Left hindlimb (tissue), 1 donor: ENCODE data around the gene CLDN7.

Source experiments
- DNase-seq: peaks from one replicate; pipeline ENCODE4 v3.0.0-alpha.2; 2018

CLDN7 gene

GRCh38 chr17:7218166-7218565 is 44.1 kb downstream of the CLDN7 start:
- DNase-seq: no peak

- peak; percentile 87 for DNase-seq
These were observed 44.9 kb downstream of the CLDN7 start for GRCh38 chr17:7217113-7217987.

DNA sequence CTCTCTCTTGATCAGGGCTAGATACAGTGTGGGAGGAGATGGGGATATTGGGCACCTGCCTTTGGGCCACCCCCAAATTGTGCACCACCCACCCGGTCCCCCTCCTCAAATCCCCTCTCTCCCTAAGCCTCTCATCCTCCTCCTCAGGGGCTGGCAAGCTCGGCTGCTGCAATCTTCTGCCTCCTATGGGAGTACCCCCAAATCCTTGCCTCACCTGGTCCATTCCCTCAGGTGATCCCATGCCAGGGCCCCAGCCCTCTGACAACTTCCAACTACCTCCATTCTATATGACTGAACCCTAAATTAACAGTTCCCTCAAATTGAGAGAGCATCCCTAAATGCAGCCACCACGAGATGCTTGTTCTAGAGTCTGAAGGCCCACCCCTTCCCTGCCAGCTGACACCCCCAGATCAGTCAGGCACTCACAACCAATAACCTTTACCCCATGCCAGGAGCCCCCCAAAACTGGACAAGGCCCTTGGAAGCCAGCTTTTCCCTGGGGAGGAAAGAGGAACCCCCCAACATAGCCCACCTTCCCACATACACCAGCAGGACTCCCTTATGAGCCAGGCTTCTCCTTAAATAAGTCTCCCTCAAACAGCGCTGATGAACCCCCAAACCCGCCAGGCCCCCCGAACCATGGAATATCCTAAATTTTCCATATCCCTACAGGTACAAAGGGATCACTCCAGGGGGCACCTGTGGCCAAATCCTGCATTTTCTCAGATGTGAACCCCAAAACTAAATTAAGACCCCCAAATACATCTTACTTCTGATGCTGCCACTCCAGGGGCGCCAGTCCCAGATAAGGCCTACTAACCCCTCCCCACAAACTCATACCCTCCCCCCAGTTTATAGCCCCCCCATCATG is 45.8 kb downstream of the CLDN7 start:
- no peak for DNase-seq

DNA sequence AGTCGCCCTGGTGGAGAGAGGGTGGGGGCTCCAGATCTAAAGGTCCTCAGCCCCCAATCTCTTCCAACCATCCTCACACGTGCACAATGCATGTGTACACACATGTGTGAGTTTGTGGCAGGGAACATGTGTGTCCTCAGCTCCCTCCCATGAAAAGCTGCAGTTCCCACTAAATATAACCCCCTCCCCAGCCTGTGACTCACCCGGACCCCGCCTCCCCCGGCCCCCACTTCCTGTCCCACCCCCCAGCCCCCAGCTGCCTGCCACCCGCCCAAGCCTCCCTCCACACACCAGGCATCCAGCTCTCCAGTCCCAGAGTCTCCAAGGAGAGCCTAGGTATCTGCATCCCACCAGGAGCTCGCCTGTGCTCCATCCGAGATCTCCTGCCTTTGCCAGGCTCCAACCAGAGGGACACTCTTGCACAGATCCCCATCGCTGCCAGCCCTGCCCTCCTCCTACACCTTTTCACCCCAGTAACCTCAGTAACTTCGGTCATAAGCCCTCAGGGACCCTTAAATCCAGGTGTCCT is 46.6 kb downstream of the CLDN7 start:
- DNase-seq: peak; percentile 66

DNA sequence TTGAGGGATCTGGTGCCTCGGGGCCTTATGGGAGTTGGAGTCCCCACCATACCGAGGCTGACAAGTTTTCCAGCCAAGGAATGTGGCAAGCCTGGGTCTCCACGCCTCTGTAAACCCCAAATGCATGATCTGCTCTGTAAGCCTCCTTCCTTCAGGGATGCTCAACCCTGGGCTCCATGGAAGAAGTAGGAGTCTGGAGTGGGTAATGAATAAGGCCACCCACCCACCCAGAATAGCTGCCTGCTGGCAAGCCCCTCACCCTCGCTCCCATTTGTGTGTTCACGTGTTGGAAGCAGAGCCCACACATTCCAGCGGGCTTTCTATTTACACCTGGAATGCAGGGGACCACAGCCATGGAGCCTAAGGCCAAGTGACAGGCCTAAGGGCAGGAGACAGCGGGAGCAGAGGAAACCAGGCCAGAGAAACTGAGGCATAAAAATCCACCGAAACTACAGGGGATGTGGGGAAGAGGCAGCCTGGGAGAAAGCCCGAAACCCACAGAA is 47.1 kb downstream of the CLDN7 start:
- peak; percentile 94 for DNase-seq

DNA sequence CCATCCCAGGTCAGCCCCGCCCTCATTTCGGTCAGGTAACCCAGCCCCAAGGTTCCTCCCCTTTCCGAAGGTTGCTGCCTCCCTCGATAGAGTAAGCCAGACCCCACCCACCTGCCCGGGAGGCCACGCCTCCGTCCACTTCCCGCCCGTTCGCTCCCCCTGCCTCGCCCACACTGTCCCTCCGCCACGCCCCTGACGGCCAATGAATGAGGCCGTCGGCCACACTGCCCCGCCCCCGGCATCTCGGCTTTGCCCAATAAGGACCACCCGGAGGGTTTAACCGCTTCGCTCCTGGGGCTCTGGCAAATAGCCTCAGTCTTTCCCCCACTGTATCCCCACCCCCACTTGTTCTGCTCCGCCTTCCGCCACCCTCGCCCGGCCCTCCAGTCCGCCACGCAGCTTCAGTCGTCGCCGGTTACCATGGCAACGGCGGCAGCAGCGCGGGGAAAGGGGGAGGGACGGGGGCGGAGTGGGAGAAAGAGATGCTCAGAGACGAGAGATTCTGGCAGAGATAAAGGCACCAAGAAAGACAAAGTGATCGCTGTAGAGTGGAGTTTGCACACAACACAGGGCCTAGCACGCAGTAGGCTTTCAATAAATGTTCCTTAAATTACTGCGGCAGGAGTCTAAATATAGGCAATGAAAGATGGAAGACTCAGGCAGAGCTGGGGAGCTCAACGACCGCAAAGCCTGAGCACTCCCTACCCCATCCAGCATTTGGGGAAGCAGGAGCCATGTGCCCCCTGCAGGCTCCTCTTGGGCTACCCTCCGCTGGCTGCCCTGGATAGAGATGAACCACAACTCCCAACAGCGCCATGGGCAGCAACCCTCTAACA is 47.8 kb downstream of the CLDN7 start:
- DNase-seq: peak; percentile 99

GRCh38 chr17:7213895-7214299 is 48.4 kb downstream of the CLDN7 start:
- peak; percentile 89 for DNase-seq

DNA sequence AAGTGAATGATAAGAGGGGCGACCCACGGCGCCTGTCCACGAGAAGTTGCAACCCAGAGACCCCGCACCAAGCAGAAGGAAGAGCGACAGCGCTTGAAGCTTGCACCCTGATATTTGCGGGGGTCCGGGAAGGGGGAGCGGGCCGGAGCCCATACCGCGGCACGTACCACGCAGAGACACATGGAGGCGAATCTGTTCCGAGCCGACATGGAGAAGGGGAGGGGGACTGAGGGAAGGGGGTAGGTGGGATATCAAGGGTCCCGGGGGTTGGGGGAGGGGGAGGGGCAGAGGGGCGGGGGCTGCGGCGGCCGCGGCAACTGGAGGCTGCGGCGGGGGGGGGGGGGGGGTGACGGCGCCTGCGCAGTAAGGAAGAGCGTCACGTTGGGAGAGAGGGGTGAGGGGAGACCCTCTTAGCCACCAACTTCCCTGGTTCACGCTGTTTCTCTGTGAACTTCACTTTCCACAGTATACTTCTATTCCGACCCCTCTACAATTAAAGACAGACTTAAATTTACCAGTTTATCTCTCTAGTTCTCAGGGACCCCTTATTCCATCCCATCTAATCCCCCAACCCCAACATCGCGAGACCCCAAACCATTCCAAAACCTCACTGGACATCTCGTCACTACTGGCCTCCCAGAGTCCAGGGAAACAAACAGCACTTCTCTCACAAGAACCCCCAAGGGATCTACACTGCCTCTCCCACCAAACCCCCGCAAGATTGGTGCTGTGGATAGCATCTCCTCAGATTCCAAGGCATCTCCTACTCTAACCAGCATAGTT is 50.6 kb downstream of the CLDN7 start:
- DNase-seq: no peak
